Skeletal muscle tissue (tissue), 4 donors: ENCODE results near the gene SLC29A3. TPM values are rescaled to one million over a fixed set of nuclear protein-coding genes. Genes with fewer than 3 reads are reported as not detected.

ENCODE experiments used
- H3K27ac ChIP-seq: one replicate; pipeline ENCODE4 v1.7.0; 2013; ENCODE audit warnings: mild to moderate bottlenecking, low read depth, low read length, inconsistent platforms
- H3K27me3 ChIP-seq, 3 donors: one replicate each; pipeline ENCODE4 v1.7.0; 2013; ENCODE audit warnings: low read length in 3 of 3; ENCODE audit not compliant: control insufficient read depth in 3 of 3, insufficient read depth in 3 of 3
- H3K36me3 ChIP-seq, 3 donors: one replicate each; pipeline ENCODE4 v1.7.0; 2013; ENCODE audit warnings: low read length in 3 of 3; ENCODE audit not compliant: control insufficient read depth in 3 of 3, insufficient read depth in 3 of 3
- H3K4me1 ChIP-seq, 3 donors: one replicate each; pipeline ENCODE4 v1.7.0; 2013; ENCODE audit warnings: low read length in 3 of 3, mild to moderate bottlenecking in 3 of 3; ENCODE audit not compliant: control insufficient read depth in 3 of 3, insufficient read depth in 3 of 3
- H3K4me3 ChIP-seq, 3 donors: one replicate each; pipeline ENCODE4 v1.7.0; 2013; ENCODE audit warnings: low read length in 3 of 3
- H3K9ac ChIP-seq, 3 donors: one replicate each; pipeline ENCODE4 v1.7.0; 2013; ENCODE audit warnings: low read length in 3 of 3, mild to moderate bottlenecking in 3 of 3, moderate library complexity in 2 of 3, low read depth in 1 of 3
- H3K9me3 ChIP-seq, 3 donors: one replicate each; pipeline ENCODE4 v1.7.0; 2013; ENCODE audit warnings: low read length in 3 of 3; ENCODE audit not compliant: control insufficient read depth in 3 of 3
- total RNA-seq: library from RNA; depleted of rRNA; stranded (reverse); fragments of >200 nt; gene quantifications from one replicate; pipeline ENCODE4 v1.2.3, GENCODE V29; 2014
- donor health status: Osteomylitis.

Gene SLC29A3
- total RNA-seq, 1 donor from 2014 or later, result 1.0 TPM

- H3K4me3 ChIP-seq, result no peak overlapping the region
- H3K27ac ChIP-seq, result no peak overlapping the region
- H3K36me3 ChIP-seq, result no peaks in the 10 kb centered on the region
- peaks cover 44 to 55% (median 47%) of the 10 kb centered on the region in 3 donors for H3K27me3 ChIP-seq
- peaks cover 10 to 18% (median 14%) of the 10 kb centered on the region in 3 donors for H3K4me1 ChIP-seq
- H3K9me3 ChIP-seq, result no peaks in the 10 kb centered on the region
- H3K9ac ChIP-seq, result no peak overlapping the region
Measured at GRCh38 chr10:71399946-71400345, 80.9 kb downstream of the SLC29A3 start.

GRCh38 chr10:71401056-71401455 is 82.0 kb downstream of the SLC29A3 start:
- Histone ChIP-seq H3K9me3 (no peaks in the 10 kb centered on the region), H3K36me3 (no peaks in the 10 kb centered on the region), H3K27ac (no peak overlapping the region), H3K9ac (no peak overlapping the region), H3K4me1 (peaks cover 10 to 18% (median 14%) of the 10 kb centered on the region in 3 donors), H3K27me3 (peaks cover 42 to 50% (median 44%) of the 10 kb centered on the region in 3 donors), H3K4me3 (no peak overlapping the region)

- peaks cover 42 to 49% (median 44%) of the 10 kb centered on the region in 3 donors for H3K27me3 ChIP-seq
- H3K27ac ChIP-seq, result no peak overlapping the region
- peaks cover 10 to 18% (median 14%) of the 10 kb centered on the region in 3 donors for H3K4me1 ChIP-seq
- H3K36me3 ChIP-seq, result no peaks in the 10 kb centered on the region
- no peaks in the 10 kb centered on the region for H3K9me3 ChIP-seq
- no peak overlapping the region for H3K4me3 ChIP-seq
- H3K9ac ChIP-seq, result no peak overlapping the region
Measured at GRCh38 chr10:71402005-71402404, 82.9 kb downstream of the SLC29A3 start.

- no peak overlapping the region for H3K9ac ChIP-seq
- no peak overlapping the region for H3K27ac ChIP-seq
- no peaks in the 10 kb centered on the region for H3K9me3 ChIP-seq
- H3K27me3 ChIP-seq, result peaks cover 15 to 23% (median 18%) of the 10 kb centered on the region in 3 donors
- H3K4me1 ChIP-seq, result no peaks in the 10 kb centered on the region
- no peaks in the 10 kb centered on the region for H3K36me3 ChIP-seq
- no peak overlapping the region for H3K4me3 ChIP-seq
Measured at GRCh38 chr10:71404503-71405295, 85.6 kb downstream of the SLC29A3 start.

- Histone ChIP-seq H3K27ac (no peak overlapping the region), H3K27me3 (peaks cover 0 to 4% (median 0%) of the 10 kb centered on the region in 3 donors), H3K9me3 (peaks cover 2 to 4% (median 2%) of the 10 kb centered on the region in 3 donors), H3K4me3 (no peak overlapping the region), H3K4me1 (no peaks in the 10 kb centered on the region), H3K9ac (no peak overlapping the region), H3K36me3 (no peaks in the 10 kb centered on the region)
Measured at GRCh38 chr10:71406878-71407277, 87.8 kb downstream of the SLC29A3 start.

- H3K27me3 ChIP-seq, result no peaks in the 10 kb centered on the region
- H3K27ac ChIP-seq, result no peak overlapping the region
- no peaks in the 10 kb centered on the region for H3K4me1 ChIP-seq
- H3K4me3 ChIP-seq, result no peak overlapping the region
- no peak overlapping the region for H3K9ac ChIP-seq
- H3K36me3 ChIP-seq, result no peaks in the 10 kb centered on the region
- peaks cover 2 to 4% (median 3%) of the 10 kb centered on the region in 3 donors for H3K9me3 ChIP-seq
Measured at GRCh38 chr10:71408436-71409225, 89.6 kb downstream of the SLC29A3 start.

GRCh38 chr10:71409516-71410104 is 90.6 kb downstream of the SLC29A3 start:
- H3K27ac ChIP-seq, result no peak overlapping the region
- no peaks in the 10 kb centered on the region for H3K36me3 ChIP-seq
- H3K27me3 ChIP-seq, result no peaks in the 10 kb centered on the region
- H3K4me3 ChIP-seq, result no peak overlapping the region
- H3K9me3 ChIP-seq, result peaks cover 2 to 4% (median 3%) of the 10 kb centered on the region in 3 donors
- H3K9ac ChIP-seq, result no peak overlapping the region
- no peaks in the 10 kb centered on the region for H3K4me1 ChIP-seq

Other genes starting within 250 kb of the SLC29A3 start
- 6.3 TPM for gene UNC5B, start 106.7 kb upstream of the SLC29A3 start, total RNA-seq
- gene CDH23, start 77.7 kb downstream of the SLC29A3 start, total RNA-seq, result 3.7 TPM